ENCODE results near the gene TFPT.
A peak's percentile ranks its signal among the peaks of the same experiment; 100 is the strongest.
"Not testable (repeated sequence)": the region's sequence is repeated elsewhere in the genome, so short reads cannot be mapped to it uniquely, and the experiment has no call there.

TFPT gene

GRCh38 chr19:54114340-54115108 is 933 bp downstream of the TFPT start:
- no peak for DNase-seq

GRCh38 chr19:54109651-54110050 is 5.8 kb downstream of the TFPT start:
- DNase-seq = no peak

- DNase-seq = no peak
Measured at GRCh38 chr19:54108496-54108895, 7.0 kb downstream of the TFPT start.

GRCh38 chr19:54107876-54108490 is 7.5 kb downstream of the TFPT start:
- DNase-seq = no peak

GRCh38 chr19:54106716-54107115 is 8.7 kb downstream of the TFPT start:
- no peak for DNase-seq

- no peak for DNase-seq
Measured at GRCh38 chr19:54105796-54106195, 9.7 kb downstream of the TFPT start.

- no peak for DNase-seq
Measured at GRCh38 chr19:54104998-54105715, 10.3 kb downstream of the TFPT start.

GRCh38 chr19:54102421-54103169 is 12.9 kb downstream of the TFPT start, which contains the start of gene NDUFA3:
TSS of gene NDUFA3 (plus strand) at chr19:54102855. CDS start at chr19:54102879, 24 bp downstream.
- DNase-seq = peak; percentile 98

- DNase-seq = no peak
Measured at GRCh38 chr19:54100561-54100960, 14.9 kb downstream of the TFPT start, which contains the start of gene OSCAR. TSS of gene OSCAR (minus strand) at chr19:54100803. CDS start at chr19:54100792, 11 bp downstream.

GRCh38 chr19:54099903-54100255 is 15.6 kb downstream of the TFPT start:
- DNase-seq = not testable (repeated sequence)

GRCh38 chr19:54099190-54099902 is 16.1 kb downstream of the TFPT start:
- DNase-seq = no peak

- DNase-seq = no peak
Measured at GRCh38 chr19:54096617-54097106, 18.8 kb downstream of the TFPT start.

GRCh38 chr19:54095859-54096616 is 19.4 kb downstream of the TFPT start:
- not testable (repeated sequence) for DNase-seq

- no peak for DNase-seq
Measured at GRCh38 chr19:54095136-54095858, 20.2 kb downstream of the TFPT start.

GRCh38 chr19:54094426-54095000 is 20.9 kb downstream of the TFPT start:
- DNase-seq = no peak

GRCh38 chr19:54084410-54084809 is 31.0 kb downstream of the TFPT start:
- DNase-seq = no peak

GRCh38 chr19:54081032-54081431 is 34.4 kb downstream of the TFPT start, which contains the start of gene TARM1:
TSS of gene TARM1 (minus strand) at chr19:54081365. CDS start at chr19:54081340, 25 bp downstream.
- DNase-seq = no peak

GRCh38 chr19:54077334-54077733 is 38.1 kb downstream of the TFPT start:
- no peak for DNase-seq

- DNase-seq = no peak
Measured at GRCh38 chr19:54074851-54075250, 40.6 kb downstream of the TFPT start.

- DNase-seq = no peak
Measured at GRCh38 chr19:54073829-54074228, 41.6 kb downstream of the TFPT start.

Data from NCI-H2029 (cell line).